GM18502 (cell line): ENCODE measurements around the gene PHLDA2.
"Not testable (repeated sequence)": the region's sequence is repeated elsewhere in the genome, so short reads cannot be mapped to it uniquely, and the experiment has no call there.

Experiments
- ATAC-seq: cut with Tn5 transposase; IDR thresholded peaks from one replicate; pipeline ENCODE4 v1.9.1; 2021; ENCODE audit warnings: mild to moderate bottlenecking; ENCODE audit not compliant: unreplicated experiment, poor library complexity

PHLDA2 gene

GRCh38 chr11:2945757-2946287 lies 16.6 kb upstream of the PHLDA2 start:
- ATAC-seq = no peak

- ATAC-seq = no peak
Measured at GRCh38 chr11:2945031-2945756, 16.0 kb upstream of the PHLDA2 start.

DNA sequence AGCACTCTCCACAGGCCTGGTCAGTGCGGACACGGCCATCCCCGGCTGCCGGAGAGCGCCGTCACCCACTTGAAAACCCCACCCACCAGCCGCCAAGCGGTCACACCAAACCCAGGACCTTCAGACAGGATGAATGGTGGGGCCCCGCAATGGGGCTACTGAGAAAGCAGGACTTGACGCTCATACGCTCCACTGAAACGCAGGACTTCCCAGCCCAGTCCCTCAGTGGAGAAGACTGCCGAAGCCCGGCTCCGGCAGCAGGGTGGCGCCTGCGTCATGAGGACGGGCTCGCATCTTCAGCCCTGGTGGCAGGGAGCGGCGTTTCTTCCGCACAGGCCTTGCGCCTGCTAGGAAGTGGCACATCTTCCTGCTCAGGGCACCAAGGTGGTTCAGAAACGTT lies 15.3 kb upstream of the PHLDA2 start:
- ATAC-seq = no peak

DNA sequence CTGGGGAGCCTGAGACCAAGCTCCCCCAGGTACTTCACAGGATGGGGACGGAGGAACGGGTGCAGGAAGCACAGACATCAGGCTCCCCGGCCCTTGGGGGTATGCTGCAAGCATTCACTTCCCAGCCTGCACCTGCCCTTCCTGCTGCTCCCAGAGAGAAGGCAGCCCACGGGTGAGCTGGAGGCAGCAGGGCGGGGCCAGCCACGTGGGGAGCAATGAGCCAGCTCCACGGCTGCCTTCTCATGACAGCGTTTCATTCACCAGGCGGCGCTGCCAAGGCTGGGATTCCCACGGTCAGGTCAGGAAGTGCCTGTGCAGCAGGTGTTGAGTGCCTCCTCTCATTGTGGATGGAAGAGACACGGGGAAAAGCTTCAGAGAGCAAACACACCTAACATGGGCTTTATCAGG lies 14.5 kb upstream of the PHLDA2 start:
- ATAC-seq = no peak

DNA sequence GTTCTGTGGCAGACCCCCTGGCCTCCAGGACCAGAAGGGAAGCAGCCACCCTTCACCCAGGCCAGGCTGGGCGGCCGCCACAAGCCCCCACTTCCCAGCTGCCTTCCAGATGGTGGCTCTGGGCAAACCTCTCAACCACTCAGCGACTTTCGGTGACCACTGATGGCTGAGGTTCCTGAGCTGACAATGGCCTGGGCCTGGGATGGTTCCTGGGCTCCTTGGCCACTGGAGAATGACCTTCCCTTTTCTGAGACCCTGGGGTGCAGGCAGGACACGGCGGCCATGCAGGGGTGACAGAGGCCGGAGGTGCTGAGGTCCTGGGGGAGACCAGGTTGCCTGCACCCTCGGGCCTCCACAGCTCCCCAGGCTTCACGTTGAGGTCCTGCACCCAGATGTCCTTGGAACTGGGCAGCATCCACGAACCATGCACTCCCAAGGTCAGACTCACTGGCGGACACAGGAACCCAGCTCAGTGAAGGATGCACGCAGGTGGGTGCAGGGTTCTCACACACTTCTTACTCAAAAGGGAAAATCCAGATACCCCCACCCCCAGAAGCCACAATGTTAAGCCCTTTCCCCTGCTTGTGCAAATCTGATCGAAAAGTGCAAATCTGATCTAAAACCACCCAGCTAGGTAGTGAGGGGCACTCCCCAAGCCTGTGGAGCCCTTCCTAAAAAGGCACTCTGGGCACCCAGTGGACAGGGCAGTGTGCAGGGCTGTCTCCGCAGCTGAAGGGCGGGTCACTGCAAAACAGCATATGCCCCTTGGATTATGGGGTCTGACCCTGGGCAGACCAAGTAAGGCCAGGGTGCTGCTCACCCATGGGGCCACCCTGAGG lies 13.9 kb upstream of the PHLDA2 start:
- ATAC-seq = no peak

DNA sequence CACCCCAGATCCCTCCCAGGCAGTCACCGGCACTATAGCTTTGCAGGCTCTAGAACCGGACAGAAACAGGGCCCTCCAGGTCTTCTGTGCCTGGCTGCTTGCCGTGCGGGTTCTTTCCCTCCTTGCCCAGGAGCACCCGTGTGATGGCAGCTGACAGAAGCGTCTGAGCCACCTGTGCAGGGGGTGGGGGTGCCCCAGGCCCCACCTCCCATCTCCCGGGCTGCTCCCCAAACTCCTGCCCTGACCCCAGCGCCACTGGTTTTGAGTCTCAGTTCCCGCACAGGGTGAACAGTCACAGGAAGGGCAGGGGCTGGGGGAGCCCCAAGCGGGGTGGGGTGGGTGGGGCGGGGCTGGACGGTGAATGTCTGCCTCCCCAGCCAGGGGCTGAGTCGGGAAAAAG lies 13.2 kb upstream of the PHLDA2 start:
- ATAC-seq = no peak

GRCh38 chr11:2940921-2941821 lies 12.0 kb upstream of the PHLDA2 start:
- ATAC-seq = no peak

DNA sequence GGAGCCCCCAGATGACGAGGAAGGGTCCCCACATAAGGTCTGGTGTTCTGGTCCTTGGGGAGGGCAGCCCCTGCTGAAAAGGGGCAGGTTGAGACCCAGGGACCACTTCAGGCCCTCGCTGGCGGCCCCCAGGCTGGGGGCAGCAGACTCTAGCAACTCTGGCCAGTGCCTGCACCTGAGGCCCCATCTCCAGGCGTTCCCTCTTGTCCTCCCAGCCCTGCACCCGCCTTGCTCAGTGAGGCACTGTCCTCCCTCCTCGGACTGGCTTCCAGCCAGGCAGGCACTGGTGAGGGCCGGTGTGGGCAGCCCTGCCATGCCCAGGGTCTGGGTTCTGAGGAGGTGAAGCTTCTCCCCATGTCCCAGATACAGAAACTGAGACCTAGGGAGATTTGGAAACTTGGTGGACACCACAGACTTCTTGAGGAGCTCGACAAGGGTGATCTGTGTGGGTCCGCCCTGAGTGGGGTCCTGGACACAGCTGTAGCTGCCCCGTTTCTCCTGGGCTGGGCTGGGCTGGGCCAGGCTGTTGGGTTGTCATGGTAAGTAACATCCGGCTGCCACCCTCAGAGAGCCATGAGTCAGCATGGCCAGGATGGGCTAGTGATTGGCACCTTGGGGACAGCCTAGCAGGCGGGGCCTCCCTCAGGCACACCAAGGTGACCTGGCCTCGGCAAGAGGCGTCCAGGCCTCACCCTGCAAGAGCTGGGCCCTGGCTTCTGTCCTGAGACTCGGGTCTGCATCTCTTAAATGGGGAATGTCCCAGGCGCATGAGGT lies 11.1 kb upstream of the PHLDA2 start:
- no peak for ATAC-seq

- not testable (repeated sequence) for ATAC-seq
Measured at GRCh38 chr11:2938458-2939418, 9.5 kb upstream of the PHLDA2 start.

DNA sequence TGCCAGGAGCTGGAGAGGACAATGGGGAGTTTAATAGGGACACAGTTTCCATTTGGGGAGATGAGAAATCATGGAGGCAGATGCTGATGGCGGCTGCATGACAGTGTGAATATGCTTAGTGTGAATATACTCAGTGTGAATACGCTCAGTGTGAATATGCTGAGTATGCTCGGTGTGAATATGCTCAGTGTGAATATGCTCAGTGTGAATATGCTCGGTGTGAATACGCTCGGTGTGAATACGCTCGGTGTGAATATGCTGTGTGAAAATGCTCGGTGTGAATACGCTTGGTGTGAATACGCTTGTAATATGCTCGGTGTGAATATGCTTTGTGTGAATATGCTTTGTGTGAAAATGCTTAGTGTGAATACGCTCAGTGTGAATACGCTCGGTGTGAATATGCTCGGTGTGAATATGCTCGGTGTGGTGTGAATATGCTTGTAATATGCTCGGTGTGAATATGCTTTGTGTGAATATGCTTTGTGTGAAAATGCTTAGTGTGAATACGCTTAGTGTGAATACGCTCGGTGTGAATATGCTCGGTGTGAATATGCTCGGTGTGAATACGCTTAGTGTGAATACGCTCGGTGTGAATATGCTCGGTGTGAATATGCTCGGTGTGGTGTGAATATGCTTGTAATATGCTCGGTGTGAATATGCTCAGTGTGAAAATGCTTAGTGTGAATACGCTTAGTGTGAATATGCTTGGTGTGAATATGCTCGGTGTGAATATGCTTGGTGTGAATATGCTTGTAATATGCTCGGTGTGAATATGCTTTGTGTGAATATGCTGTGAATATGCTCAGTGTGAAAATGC lies 8.6 kb upstream of the PHLDA2 start:
- not testable (repeated sequence) for ATAC-seq

- no peak for ATAC-seq
Measured at GRCh38 chr11:2934611-2935239, 5.5 kb upstream of the PHLDA2 start.

DNA sequence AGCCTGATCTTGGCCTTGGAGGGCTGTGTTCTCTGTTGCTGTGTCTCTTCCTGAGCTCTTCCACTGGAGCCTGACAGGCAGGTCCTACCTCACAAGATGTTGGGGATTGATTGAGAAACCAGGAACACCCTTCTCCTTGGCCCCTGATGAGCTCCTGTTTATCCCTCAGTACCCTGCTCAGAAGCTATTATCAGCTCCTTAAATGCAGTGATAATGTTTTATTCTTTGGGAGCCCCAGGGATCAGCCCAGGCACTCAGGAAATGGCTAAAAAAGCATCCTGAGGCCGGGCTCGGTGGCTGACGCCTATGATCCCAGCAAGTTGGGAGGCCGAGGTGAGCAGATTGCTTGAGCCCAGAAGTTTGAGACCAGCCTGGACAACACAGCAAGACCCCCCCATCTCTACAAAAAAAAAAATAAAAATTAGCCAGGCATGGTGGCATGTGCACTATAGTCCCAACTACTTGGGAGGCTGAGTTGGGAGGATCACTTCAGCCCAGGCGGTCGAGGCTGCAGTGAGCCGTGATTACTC lies 4.9 kb upstream of the PHLDA2 start:
- no peak for ATAC-seq

DNA sequence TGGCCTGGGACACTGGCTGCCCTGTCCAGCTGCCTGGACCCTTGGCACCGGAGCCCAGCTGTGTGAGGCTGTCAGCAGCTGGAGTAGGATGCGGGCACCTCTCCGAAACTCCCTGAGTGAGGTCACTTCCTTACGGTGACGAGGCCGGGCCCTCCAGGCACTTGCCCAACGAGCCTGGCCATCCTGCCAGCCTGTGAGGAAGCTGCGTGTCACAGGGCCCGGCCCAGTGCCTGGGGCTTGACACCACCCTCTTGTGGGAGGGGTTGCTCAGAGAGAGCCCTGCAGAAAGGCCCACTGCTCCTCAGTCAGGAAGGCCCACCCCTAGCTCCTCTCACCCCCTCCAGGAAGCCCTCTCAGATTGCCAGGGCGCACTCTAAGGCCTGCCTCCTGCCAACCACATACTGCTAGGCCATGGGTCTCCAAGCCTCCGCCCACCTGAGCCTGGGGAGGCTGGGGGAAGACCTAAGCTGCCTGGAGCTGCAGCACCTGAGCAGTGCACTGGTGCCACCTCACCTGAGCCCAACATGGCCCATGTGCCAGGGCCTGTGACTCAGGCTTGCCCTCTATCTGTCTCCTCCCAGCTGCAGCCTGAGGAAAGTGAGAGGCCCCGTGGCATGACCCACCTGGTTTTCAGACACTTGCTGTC lies 4.3 kb upstream of the PHLDA2 start:
- ATAC-seq = no peak

DNA sequence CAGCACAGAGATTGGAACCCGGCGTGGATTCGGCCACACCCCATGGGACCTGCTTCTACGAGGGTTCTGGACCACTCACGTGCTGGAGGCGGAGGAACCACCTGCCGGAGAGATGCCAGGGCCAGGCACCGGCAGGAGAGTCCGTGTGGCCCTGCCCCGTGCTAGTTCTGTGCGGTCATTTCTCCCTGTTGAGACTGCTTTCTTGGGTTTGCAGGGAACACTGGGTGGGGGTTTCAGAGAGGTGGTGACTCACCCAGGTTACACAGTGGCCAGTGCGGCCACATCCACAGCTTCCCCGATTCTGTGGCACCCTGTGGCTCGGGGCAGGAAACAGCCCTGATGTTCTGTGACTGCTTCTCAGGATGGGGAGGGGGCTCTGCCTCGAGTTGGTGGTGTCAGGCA lies 3.6 kb upstream of the PHLDA2 start:
- ATAC-seq = no peak

- no peak for ATAC-seq
Measured at GRCh38 chr11:2931771-2932738, 2.8 kb upstream of the PHLDA2 start.

- no peak for ATAC-seq
Measured at GRCh38 chr11:2931420-2931746, 2.2 kb upstream of the PHLDA2 start.
